Gastrocnemius medialis (tissue), 4 donors: ENCODE measurements around the gene STRN3. TPM values are rescaled to one million over a fixed set of nuclear protein-coding genes. Genes with fewer than 3 reads are reported as not detected.

Experiments used
- ATAC-seq, 2 donors: fragments of 150-250 bp; one replicate each; pipeline ENCODE4 v1.9.1; 2016
- DNase-seq, 2 donors: peaks; one replicate each; pipeline ENCODE4 v3.0.0-alpha.2; 2019
- H3K27ac ChIP-seq, 4 donors: fragments of 200-600 bp; sonication (generic); 1 replicate in 1 of 4; 2 replicates in 3 of 4; pipeline ENCODE4 v1.5.1; 2016 to 2018; ENCODE audit warnings: mild to moderate bottlenecking in 2 of 4, moderate library complexity in 1 of 4
- H3K27me3 ChIP-seq, 3 donors: fragments of 200-600 bp; sonication (generic) in 2 of 3; 1 replicate in 1 of 3; 2 replicates in 2 of 3; pipeline versions ENCODE4 v1.5.1 to v1.6.0; 2016 to 2019; ENCODE audit warnings: mild to moderate bottlenecking in 1 of 3, moderate library complexity in 1 of 3
- H3K36me3 ChIP-seq, 2 donors: fragments of 200-600 bp; sonication (generic) in 1 of 2; one replicate each; pipeline ENCODE4 v1.5.1; 2017 to 2018
- H3K4me1 ChIP-seq, 2 donors: fragments of 200-600 bp; sonication (generic) in 1 of 2; one replicate each; pipeline ENCODE4 v1.5.1; 2016 to 2017; ENCODE audit warnings: mild to moderate bottlenecking in 2 of 2
- H3K4me3 ChIP-seq, 4 donors: fragments of 200-600 bp; sonication (generic) in 3 of 4; 1 replicate in 1 of 4; 2 replicates in 3 of 4; pipeline ENCODE4 v1.5.1; 2016 to 2019; ENCODE audit warnings: mild to moderate bottlenecking in 2 of 4
- H3K9me3 ChIP-seq, 3 donors: fragments of 200-600 bp; sonication (generic) in 2 of 3; 1 replicate in 1 of 3; 2 replicates in 2 of 3; pipeline ENCODE4 v1.5.1; 2016 to 2019
- CTCF ChIP-seq, 5 experiments: fragments of 450-650 bp in 3 of 5; fragments of 200-600 bp in 2 of 5; sonication (generic) in 2 of 5; IDR thresholded peaks in 4 of 5; conservative IDR thresholded peaks in 1 of 5; 1 replicate in 4 of 5; 2 replicates in 1 of 5; pipeline ENCODE4 v1.5.1; 2016 to 2019; ENCODE audit warnings: antibody characterized with exemption in 5 of 5, mild to moderate bottlenecking in 3 of 5, moderate library complexity in 3 of 5
- POLR2A ChIP-seq, 2 donors: fragments of 450-650 bp; IDR thresholded peaks; one replicate each; pipeline ENCODE4 v1.6.1; 2017; ENCODE audit warnings: antibody characterized with exemption in 2 of 2, mild to moderate bottlenecking in 2 of 2, moderate library complexity in 2 of 2
- in situ Hi-C, 4 donors: fragments of 200-750 bp; cut with MboI; loops; one replicate each; pipeline versions ENCODE4 v1.15.0 to v1.8.0; 2017; ENCODE audit warnings: low sequenced_read_pairs in 4 of 4
- intact Hi-C: fragments of 100-400 bp; cut with DNase I; formaldehyde crosslinking; loops from one replicate; pipeline ENCODE4 v1.15.1; 2023; ENCODE audit warnings: low total_unique reads
- total RNA-seq, 4 donors: library from RNA; depleted of rRNA; stranded (reverse); fragments of >200 nt; gene quantifications; one replicate each; pipeline versions ENCODE4 v1.1.0 to v1.2.3, GENCODE V29; 2016

The STRN3 gene
- total RNA-seq, 4 donors from 2014 or later = 57.7 to 98.7 (median 77.9) TPM

- TF ChIP-seq POLR2A (IDR thresholded peaks at IDR 0.05) (no peak), CTCF (IDR thresholded peaks at IDR 0.05 in 4 of 5, conservative IDR thresholded peaks at IDR 0.05 in 1 of 5) (no peak)
- ATAC-seq (no peak), DNase-seq (no peak)
- H3K27me3 ChIP-seq = no peaks in the 10 kb centered on the region
- intact Hi-C loops (no loop called here), in situ Hi-C loops (no loop called here)
- H3K9me3 ChIP-seq = no peaks in the 10 kb centered on the region
- H3K36me3 ChIP-seq = peaks cover 0 to 15% of the 10 kb centered on the region in 2 donors
- no peak overlapping the region for H3K27ac ChIP-seq
- H3K4me1 ChIP-seq = no peaks in the 10 kb centered on the region
- H3K4me3 ChIP-seq = no peak overlapping the region
Observed at GRCh38 chr14:30921788-30922187, 104.4 kb downstream of the STRN3 start.

- DNase-seq (no peak), ATAC-seq (no peak)
- Histone ChIP-seq H3K27ac (no peak overlapping the region), H3K4me1 (no peaks in the 10 kb centered on the region), H3K9me3 (no peaks in the 10 kb centered on the region), H3K27me3 (no peaks in the 10 kb centered on the region), H3K36me3 (peaks cover 0 to 15% of the 10 kb centered on the region in 2 donors), H3K4me3 (no peak overlapping the region)
- TF ChIP-seq CTCF (IDR thresholded peaks at IDR 0.05 in 4 of 5, conservative IDR thresholded peaks at IDR 0.05 in 1 of 5) (no peak), POLR2A (IDR thresholded peaks at IDR 0.05) (no peak)
- intact Hi-C loops = no loop called here
- in situ Hi-C loops = no loop called here
Observed at GRCh38 chr14:30921305-30921704, 104.9 kb downstream of the STRN3 start.

DNA sequence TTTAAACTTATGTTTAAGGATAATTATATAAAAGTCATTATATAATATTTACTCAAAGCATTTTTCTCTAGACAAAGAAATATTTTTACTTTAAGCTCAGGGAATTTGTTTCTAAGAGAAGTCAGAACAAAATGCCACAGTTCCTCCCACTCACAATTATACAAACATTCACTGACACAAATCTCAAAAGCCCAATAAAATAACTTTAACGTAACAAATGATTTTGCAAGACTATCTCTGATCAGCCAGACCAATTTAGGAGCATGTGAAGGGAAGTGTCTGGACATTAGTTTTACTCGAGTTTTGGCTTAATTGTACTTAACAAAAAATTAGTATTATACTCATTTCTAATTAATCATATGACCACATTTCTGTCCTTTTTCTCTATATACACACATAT lies 110.6 kb downstream of the STRN3 start:
- H3K9me3 ChIP-seq = no peaks in the 10 kb centered on the region
- no peaks in the 10 kb centered on the region for H3K4me1 ChIP-seq
- H3K27me3 ChIP-seq = no peaks in the 10 kb centered on the region
- H3K36me3 ChIP-seq = peaks cover 0 to 22% of the 10 kb centered on the region in 2 donors
- DNase-seq (no peak), ATAC-seq (no peak)
- intact Hi-C loops = no loop called here
- TF ChIP-seq POLR2A (IDR thresholded peaks at IDR 0.05) = no peak
- TF ChIP-seq CTCF (IDR thresholded peaks at IDR 0.05 in 4 of 5, conservative IDR thresholded peaks at IDR 0.05 in 1 of 5) = no peak
- H3K4me3 ChIP-seq = no peak overlapping the region
- H3K27ac ChIP-seq = no peak overlapping the region
- in situ Hi-C loops = no loop called here

DNA sequence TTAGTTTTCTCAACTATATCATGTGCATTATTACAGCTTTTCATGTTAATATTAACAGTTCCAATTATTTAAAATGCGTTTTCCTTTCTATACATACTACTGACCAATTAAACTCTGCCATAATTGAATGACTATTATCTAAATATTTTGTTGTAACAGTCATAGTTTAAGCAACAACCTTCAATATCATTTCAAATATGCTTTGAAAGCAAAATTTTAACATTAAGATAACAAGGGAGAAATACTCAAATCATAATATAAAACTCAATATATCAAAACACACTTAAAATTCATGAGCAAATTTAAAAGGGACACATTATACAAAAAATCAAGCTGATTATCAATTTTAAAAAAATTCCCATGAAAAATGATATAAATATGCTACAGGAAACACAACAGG lies 111.4 kb downstream of the STRN3 start:
- Histone ChIP-seq H3K36me3 (peaks cover 0 to 30% of the 10 kb centered on the region in 2 donors), H3K4me3 (no peak overlapping the region), H3K27ac (no peak overlapping the region), H3K9me3 (no peaks in the 10 kb centered on the region), H3K4me1 (no peaks in the 10 kb centered on the region), H3K27me3 (no peaks in the 10 kb centered on the region)
- no peak for TF ChIP-seq CTCF (IDR thresholded peaks at IDR 0.05 in 4 of 5, conservative IDR thresholded peaks at IDR 0.05 in 1 of 5)
- TF ChIP-seq POLR2A (IDR thresholded peaks at IDR 0.05) = no peak
- in situ Hi-C loops = no loop called here
- DNase-seq = no peak
- intact Hi-C loops = no loop called here
- ATAC-seq = no peak

- H3K36me3 ChIP-seq = peaks cover 0 to 86% of the 10 kb centered on the region in 2 donors
- in situ Hi-C loops (loop anchor here in 1 of 4 donors (10.0 kb wide), 1 partner anchor 254 kb away; no protein-coding TSS in a partner anchor), intact Hi-C loops (no loop called here)
- H3K27ac ChIP-seq = peak overlapping the region in 1 of 4 donors; percentile 24
- DNase-seq (no peak), ATAC-seq (no peak)
- H3K27me3 ChIP-seq = no peaks in the 10 kb centered on the region
- H3K4me3 ChIP-seq = no peak overlapping the region
- H3K4me1 ChIP-seq = no peaks in the 10 kb centered on the region
- TF ChIP-seq POLR2A (IDR thresholded peaks at IDR 0.05) (no peak), CTCF (IDR thresholded peaks at IDR 0.05 in 4 of 5, conservative IDR thresholded peaks at IDR 0.05 in 1 of 5) (no peak)
- no peaks in the 10 kb centered on the region for H3K9me3 ChIP-seq
Observed at GRCh38 chr14:30908826-30909225, 117.4 kb downstream of the STRN3 start.
